Stimulated activated CD8-positive, alpha-beta memory T cell treated with anti-CD3 and anti-CD28 coated beads, Interleukin-7, amount 100 ng/mL, for 4 hours (primary cell): ENCODE measurements around the gene TMEM131L.
A peak's percentile ranks its signal among the peaks of the same experiment; 100 is the strongest.
"Not testable (repeated sequence)": the region's sequence is repeated elsewhere in the genome, so short reads cannot be mapped to it uniquely, and the experiment has no call there.

Experiments used
- DNase-seq, 2 donors: peaks; one replicate each; pipeline ENCODE4 v3.0.0-alpha.2; 2020; ENCODE audit warnings: low read depth in 2 of 2

TMEM131L gene

GRCh38 chr4:153573881-153574802 lies 108.0 kb downstream of the TMEM131L start:
- peak; percentile 37 to 59 for DNase-seq

- DNase-seq = no peak
These were observed 110.2 kb downstream of the TMEM131L start for GRCh38 chr4:153576443-153576774.

GRCh38 chr4:153577053-153577452 lies 110.9 kb downstream of the TMEM131L start:
- DNase-seq = no peak

GRCh38 chr4:153579410-153579809 lies 113.2 kb downstream of the TMEM131L start:
- no peak for DNase-seq

- DNase-seq = no peak
These were observed 113.7 kb downstream of the TMEM131L start for GRCh38 chr4:153579872-153580271.

GRCh38 chr4:153582954-153583702 lies 117.0 kb downstream of the TMEM131L start:
- DNase-seq = no peak

- no peak for DNase-seq
These were observed 118.9 kb downstream of the TMEM131L start for GRCh38 chr4:153585026-153585425.

GRCh38 chr4:153589703-153590595 lies 123.8 kb downstream of the TMEM131L start:
- DNase-seq = no peak

- DNase-seq = no peak
These were observed 125.3 kb downstream of the TMEM131L start for GRCh38 chr4:153591441-153591840.

GRCh38 chr4:153592064-153592463 lies 125.9 kb downstream of the TMEM131L start:
- DNase-seq = no peak

- DNase-seq = no peak
These were observed 127.0 kb downstream of the TMEM131L start for GRCh38 chr4:153593161-153593560.

- no peak for DNase-seq
These were observed 128.1 kb downstream of the TMEM131L start for GRCh38 chr4:153594210-153594609.

- DNase-seq = no peak
These were observed 129.9 kb downstream of the TMEM131L start for GRCh38 chr4:153595894-153596601.

GRCh38 chr4:153602758-153603157 lies 136.6 kb downstream of the TMEM131L start:
- no peak for DNase-seq

- no peak for DNase-seq
These were observed 137.1 kb downstream of the TMEM131L start for GRCh38 chr4:153603258-153603657.

GRCh38 chr4:153603835-153604234 lies 137.7 kb downstream of the TMEM131L start:
- DNase-seq = no peak

GRCh38 chr4:153609070-153609469 lies 142.9 kb downstream of the TMEM131L start:
- DNase-seq = not testable (repeated sequence)

- DNase-seq = no peak
These were observed 144.6 kb downstream of the TMEM131L start for GRCh38 chr4:153610623-153611376.

- DNase-seq = no peak
These were observed 145.5 kb downstream of the TMEM131L start for GRCh38 chr4:153611679-153612078.

GRCh38 chr4:153612878-153613277 lies 146.7 kb downstream of the TMEM131L start:
- DNase-seq = no peak
